HG02678 (cell line): ENCODE measurements around the gene AFF1.

Experiments used
- ATAC-seq: cut with Tn5 transposase; IDR thresholded peaks from one replicate; pipeline ENCODE4 v1.9.1; 2021; ENCODE audit warnings: mild to moderate bottlenecking, moderate library complexity; ENCODE audit not compliant: unreplicated experiment

Gene AFF1, protein sequence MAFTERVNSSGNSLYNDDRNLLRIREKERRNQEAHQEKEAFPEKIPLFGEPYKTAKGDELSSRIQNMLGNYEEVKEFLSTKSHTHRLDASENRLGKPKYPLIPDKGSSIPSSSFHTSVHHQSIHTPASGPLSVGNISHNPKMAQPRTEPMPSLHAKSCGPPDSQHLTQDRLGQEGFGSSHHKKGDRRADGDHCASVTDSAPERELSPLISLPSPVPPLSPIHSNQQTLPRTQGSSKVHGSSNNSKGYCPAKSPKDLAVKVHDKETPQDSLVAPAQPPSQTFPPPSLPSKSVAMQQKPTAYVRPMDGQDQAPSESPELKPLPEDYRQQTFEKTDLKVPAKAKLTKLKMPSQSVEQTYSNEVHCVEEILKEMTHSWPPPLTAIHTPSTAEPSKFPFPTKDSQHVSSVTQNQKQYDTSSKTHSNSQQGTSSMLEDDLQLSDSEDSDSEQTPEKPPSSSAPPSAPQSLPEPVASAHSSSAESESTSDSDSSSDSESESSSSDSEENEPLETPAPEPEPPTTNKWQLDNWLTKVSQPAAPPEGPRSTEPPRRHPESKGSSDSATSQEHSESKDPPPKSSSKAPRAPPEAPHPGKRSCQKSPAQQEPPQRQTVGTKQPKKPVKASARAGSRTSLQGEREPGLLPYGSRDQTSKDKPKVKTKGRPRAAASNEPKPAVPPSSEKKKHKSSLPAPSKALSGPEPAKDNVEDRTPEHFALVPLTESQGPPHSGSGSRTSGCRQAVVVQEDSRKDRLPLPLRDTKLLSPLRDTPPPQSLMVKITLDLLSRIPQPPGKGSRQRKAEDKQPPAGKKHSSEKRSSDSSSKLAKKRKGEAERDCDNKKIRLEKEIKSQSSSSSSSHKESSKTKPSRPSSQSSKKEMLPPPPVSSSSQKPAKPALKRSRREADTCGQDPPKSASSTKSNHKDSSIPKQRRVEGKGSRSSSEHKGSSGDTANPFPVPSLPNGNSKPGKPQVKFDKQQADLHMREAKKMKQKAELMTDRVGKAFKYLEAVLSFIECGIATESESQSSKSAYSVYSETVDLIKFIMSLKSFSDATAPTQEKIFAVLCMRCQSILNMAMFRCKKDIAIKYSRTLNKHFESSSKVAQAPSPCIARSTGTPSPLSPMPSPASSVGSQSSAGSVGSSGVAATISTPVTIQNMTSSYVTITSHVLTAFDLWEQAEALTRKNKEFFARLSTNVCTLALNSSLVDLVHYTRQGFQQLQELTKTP

DNA sequence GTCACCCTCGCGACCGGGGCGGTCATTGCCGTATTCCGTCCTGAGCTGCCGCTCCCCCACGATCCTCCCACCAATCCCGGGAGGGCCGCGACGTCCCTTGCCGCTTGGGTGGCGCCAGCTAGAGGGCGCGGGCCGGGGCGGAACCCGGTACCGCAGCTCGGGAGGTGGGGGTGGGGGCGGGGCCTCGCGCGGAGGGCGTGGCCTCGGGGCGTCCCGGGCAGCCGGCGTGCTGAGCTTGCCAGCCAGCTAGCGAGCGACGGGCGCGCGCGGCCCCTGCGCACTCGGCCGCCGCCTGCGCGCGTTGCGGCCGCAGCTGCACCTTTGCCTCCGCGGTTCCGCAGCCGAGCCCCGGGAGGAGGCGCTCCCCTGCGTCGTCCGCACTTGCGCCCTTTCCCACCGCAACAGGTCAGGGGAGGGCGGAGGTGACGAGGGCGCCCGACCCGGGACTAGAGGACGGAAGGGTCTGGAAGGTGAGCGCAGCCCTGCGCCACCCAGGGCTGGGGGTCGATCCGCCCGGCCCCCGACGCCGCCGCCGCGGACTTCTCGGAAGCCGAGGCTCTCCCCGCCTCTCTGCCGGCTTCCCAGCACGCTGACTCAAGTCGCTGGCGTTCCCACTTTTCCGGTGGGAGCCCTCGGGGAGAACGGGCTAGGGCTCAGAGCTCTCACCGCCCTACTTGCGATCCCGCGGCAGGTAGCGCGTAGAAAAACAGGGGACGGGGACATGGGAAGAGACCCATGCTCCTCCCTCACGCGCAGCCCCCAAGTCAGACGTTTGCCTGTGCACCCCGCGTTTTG lies at the start of gene AFF1:
AFF1 (plus strand) TSS at position 241 of the 795 bp plus-strand sequence. CDS start 13,523 bp downstream, outside the sequence.
- ATAC-seq, result peak; percentile 46

DNA sequence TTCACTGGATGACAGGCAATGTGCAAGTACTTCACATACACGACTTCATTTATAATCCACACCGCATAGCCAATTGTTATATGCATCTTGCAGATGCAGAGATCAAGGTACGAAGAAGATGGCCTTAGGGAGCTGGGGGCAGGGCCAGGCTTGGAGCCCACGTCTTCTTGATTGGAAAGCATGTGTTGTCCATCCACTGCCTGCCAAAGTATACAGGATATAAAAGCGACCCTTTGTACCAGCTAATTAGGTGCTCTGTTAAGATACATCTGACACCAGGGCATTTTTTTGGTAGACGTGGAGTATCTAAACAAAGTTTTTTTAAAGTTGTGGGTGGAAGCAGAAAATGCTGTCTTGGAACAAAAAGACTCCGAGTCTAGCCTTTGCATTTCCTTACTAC lies 44.0 kb upstream of the AFF1 start:
- ATAC-seq, result no peak

DNA sequence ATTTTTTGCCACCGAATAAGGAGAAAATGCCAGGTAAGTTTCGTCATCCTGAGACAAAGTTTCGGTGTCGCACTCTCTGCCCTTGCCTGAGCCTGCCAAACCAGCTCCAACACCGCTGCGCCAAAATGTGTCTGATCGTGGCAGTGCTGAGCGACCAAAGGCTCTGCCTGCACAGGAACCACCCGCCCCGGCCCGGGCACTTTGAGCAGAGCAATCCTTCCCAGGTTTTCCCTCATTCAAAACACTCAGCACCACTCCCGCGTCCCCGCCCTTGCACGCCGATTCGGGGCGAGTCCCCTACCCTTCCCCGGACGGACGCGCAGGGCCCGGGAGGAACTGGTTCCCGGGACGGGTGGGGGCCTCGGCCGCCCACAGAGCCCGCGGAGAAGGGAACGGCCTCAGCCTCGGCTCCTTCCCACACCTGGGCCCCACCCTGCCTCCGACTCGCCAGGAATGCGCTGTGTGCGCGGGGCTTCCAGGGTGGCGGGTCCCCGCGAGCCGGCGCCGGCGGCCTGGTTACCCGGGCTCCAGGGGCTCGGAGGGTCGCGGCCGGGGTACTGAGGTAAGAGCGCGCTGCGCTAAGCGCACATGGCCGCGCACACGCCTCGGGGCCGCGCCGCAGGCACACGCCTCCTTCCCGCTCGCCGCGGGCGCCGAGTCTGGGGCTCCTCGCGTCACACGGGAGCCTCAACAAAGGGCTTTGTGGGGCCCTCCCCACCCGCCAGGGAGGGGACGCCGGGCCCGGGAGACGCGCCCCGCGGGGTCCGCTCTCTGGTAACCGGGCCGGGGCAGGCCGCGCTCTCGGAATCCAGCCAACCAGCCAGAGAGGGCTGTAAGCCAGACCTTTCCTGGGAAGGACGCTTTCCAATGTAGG lies 42.8 kb upstream of the AFF1 start, which contains the start of gene C4orf36:
C4orf36 (minus strand) TSS at position 661 of the 874 bp plus-strand sequence. CDS start 902 bp downstream, outside the sequence.
- ATAC-seq, result peak; percentile 64

DNA sequence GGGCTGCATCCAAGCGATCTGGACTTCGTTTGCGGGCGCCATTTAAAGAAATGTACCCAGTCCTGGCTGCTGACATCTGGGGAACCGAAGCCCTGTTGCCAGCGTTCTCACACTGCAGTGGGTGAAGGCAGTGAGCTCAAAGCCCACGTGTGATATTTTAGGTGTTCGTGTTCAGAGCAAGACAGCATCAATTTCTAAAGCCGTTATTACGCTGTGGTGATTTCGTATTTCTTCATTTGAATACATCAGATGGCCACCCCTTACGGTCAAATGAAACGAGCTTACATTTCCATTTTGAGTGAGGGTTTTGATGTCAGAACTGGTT lies 42.2 kb upstream of the AFF1 start:
- peak; percentile 13 for ATAC-seq

DNA sequence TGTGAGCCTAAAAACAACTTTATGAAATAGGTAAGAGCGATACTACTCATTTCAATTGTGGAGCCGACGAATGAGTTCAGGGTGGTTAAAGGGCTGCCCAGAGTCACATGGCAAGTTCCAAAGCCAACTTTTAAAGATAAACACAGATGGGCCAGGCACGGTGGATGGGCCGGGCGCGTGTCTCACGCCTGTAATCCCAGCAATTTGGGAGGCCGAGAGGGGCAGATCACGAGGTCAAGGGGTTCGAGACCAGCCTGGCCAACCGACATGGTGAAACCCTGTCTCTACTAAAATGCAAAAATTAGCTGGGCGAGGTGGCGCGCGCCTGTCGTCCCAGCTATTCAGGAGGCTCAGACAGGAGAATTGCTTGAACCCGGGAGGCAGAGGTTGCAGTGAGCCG lies 41.7 kb upstream of the AFF1 start:
- no peak for ATAC-seq

DNA sequence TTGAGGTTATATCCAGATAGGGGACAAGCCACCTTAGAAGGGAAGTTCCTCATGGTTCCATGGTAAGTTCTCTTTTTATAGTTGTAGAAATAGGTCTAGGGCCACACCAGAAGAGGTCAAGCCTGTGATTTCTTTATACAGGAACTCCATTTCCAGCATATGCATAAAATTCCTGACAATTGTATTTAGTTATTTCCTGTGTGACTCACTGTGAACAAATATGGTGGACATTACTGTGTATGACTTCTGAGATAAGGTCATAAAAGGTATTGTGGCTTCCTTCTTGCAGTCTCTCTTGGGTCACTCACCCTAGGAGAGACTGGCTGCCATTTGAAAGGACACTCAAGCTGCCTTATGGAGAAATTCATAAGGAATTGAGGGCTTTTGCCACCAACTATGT lies 40.4 kb upstream of the AFF1 start:
- ATAC-seq, result no peak

DNA sequence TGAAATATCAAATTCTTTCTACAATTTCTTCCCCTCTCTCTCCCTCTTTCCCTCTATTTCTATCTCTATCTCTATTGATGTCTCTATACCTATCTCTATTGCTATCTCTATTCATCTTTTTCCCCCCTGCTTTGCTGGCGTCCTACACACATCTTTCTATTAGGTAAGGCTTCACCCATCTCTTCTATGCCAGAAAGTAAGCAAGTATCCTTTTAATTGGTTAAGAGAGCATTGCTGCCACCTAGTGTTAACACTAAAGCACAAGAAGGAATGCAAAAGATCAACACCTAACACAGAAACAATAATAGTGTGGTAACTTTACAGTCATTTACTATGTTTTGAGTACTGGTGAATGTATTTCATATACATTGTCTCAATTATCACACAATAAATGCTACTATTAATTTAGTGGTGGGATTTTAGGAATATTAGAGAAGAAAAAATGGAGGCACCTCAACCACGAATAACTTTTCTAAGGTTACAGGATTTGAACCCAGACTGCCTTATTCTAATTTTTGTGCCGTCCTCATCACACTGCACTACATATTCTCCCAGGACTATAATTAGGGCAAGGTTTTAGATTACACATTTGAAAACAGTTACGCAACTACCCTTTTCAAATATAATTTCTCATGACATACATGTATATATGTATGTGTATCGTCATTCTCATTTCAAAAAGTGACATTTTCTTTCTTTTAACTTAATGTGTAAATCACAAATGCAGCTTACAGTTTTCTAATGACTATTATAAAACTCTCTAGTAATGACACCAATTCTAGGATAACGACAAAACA lies 38.9 kb upstream of the AFF1 start:
- ATAC-seq, result peak; percentile 44

DNA sequence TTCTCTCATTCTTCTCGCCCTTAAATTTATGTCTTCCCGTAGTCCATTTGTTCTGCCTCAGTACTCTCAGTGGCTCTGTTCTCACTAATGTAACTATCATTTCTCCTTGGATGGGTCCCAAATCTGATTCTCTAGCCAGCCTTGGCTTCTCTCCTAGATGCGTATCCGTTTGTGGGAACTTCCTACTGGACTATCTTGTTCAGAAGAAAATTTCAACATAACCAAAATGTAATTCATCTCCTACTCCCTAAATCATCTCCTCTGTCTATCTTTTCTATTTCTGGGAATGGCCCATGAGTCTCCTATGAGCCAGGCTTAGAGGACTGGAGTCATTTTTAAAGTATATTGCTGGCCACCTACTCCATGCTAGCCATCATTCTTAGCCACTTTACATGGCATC lies 38.2 kb upstream of the AFF1 start:
- no peak for ATAC-seq

DNA sequence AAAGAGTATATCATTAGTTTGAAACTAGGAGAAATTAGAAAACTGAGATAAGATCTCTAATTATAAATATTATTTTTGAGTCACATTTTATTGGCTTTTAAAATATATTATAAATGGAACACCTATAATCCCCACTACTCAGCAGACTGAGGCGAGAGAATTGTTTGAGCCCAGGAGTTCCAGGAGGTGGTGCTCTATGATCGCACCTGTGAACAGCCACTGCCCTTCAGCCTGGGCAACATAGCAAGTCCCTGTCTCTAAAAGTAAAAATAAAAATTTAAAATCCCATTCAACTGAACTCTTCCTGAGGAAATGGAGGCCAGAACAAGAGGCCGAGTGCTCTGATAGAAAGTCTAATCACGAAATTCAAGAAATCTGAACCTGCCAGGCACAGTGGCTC lies 36.2 kb upstream of the AFF1 start:
- ATAC-seq, result no peak

DNA sequence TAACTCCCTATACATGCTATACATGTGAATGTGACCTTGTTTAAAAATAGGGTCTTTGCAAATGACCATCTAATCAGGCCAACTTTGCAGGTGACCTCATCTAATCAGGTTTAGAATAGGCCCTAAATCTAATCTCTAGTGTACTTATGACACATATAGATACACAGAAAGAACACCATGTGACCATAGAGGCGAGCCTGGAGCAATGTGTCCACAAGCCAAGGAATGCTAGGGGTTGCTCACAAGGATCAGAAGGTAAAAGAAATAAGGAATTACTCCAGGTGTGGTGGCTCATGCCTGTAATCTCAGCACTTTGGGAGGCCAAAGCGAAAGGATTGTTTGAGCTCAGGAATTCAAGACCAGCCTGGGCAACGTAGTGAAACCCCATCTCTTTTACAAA lies 32.9 kb upstream of the AFF1 start:
- ATAC-seq, result no peak

DNA sequence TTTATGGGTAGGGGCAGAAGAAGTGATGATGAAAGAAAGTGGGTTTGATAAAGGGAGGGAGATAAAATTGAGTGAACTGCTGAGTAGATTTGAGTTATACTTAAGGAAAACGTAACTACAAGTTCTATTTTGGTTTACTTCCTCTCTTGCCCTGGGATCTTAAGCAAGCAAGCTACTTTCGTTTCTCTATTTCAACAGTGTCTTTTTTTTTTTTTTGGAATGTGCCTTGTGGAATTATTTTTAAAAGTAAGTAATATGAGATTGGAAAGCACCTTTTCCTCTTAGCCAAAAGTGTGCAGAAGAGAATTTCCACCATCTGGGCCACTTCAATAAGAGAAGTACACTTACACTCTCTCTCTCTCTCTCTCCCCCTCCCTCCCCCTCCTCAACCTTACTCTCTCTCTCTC lies 26.6 kb upstream of the AFF1 start:
- no peak for ATAC-seq

DNA sequence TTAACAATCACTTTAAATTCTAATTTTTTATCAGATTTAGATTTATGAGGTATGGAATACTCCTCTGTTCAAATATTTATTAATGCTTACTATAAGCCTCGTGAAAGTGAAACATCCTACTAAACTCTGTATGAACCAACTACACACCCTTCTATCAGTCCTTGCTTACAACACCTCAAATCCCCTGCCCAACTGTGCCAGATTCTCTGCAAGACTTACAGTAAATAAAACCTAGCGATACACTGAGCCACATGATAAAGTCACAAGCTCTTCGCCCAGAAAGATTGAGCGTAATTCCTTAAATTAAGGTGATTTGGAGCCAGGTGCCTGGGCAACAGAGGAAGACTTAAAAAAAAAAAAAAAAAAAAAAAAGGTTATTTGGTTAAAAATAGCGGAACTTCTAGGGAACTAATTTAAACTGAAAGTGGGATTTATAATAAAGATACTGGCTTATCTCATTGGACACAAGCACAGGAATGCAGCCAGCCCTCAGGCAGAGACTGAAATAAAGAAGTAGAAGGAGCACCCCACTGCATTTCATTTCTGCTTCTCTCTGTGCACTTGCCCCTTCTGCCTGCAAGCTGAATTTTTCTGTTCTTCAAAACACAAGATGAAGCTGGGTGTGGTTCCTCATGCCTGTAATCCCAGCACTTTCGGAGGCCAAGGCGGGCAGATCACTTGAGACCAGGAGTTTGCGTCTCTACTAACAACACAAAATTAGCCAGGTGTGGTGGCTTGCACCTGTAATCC lies 25.1 kb upstream of the AFF1 start:
- ATAC-seq, result no peak

DNA sequence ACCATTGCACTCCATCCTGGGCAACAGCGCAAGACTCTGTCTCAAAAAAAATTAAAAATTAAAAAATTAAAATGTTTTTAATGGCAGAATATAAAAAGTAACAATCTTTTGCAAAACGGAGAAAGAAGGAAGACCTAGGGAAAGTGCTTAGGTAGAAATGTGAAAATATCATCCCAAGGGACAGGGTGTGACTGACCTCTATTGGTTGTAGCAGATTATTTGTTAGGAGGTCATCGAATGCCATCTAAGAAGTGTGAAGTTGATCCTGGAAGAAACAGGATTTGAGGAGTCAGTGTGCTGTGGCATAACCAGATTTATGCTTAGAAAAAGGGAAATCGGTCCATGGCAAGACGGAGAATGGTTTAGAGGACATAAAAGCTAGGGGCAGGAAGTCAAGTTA lies 24.4 kb upstream of the AFF1 start:
- ATAC-seq, result no peak

DNA sequence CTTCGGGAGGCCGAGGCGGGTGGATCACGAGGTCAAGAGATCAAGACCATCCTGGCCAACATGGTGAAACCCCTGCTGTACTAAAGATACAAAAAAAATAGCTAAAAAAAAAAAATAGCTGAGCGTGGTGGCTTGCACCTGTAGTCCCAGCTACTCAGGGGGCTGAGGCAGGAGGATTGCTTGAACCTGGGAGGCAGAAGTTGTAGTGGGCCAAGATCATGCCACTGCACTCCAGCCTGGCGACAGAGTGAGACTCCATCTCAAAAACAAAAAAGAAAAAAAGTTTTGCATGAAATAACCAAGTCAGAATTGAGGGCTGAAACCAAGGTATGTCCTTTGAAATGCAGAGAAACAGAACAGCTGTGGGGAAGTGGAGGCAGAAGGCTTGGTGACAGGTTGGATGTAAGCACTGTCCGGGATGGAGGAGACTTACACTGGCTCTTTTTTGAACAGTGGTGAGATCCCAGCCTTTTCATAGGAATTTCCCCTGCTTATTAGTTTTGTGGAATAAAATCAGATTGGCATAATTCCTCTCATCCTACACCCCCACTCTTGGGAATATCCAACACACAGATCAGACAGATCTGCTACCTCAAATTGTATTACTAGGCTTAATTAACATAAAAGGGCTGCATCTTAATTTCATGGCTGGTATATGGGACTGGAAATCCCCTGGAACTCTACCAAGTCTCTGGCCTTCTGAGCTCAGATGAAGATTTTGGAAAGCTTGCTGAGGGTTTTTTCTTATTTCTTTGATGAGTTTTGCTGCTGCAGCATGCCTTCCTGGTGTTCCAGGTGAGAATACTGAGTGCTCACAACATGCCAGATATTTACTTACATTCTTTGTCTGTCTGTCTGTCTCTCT lies 23.8 kb upstream of the AFF1 start:
- ATAC-seq, result no peak

DNA sequence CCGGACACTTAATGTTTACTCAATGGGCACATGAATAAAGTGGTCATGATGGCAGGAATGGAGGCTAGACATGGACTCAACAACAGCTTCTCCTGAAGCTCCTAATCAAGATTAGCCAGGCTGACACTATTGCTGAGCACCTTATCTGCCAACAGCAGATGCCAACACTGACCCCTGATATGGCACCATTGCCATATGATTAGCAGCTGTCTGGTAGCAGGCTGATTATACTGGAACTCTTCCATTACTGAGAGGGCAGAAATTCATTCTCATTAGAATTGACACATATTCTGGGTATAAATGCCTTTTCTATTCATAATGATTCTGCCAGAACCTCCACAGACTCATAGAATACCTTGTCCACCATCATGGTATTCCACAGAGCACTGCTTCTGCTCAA lies 18.4 kb upstream of the AFF1 start:
- ATAC-seq, result no peak

DNA sequence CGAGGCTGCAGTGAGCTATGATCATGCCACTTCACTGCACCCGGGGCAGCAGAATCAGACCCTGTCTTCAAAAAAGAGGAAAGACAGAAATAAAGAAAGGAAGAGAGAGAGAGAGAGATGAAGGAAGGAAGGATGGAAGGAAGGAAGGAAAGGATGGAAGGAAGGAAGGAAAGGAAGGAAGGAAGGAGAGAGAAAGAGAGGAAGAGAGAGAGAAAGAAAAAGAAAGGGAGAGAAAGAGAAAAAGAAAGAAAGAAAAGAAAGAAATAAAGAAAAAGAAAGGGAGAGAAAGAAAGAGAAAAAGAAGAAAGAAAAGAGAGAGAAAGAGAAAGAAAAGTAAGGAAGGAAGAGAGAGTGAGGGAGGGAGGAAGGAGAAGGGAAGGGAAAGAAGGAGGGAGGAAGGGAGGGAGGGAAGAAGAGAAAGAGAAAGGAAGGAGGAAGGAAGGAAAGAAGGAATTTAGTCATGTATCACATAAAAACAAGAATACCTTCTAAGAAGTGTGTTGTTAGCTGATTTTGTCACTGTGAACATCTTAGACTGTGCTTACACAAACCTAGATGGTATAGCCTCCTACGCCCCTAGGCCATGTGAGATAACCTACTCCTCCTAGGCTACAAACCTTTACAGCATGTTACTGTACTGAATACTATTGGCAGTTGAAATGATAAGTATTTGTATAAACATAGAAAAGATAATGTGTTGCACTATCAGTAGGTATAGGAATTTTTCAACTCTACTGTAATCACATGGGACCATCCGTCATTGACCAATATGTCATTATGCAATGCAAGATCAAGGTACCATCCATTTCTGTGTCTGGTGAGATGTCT lies 17.4 kb upstream of the AFF1 start:
- no peak for ATAC-seq
